ENCODE data around the gene SNX9. TPM values are rescaled to one million over a fixed set of nuclear protein-coding genes. Genes with fewer than 3 reads are reported as not detected.

Gene SNX9
- total and polyA plus RNA-seq, 2 of the 8 experiments (the other 6 are each of a cell fraction or from before 2014, with no cell fraction given) = 11.8 to 23.2 TPM

- Histone ChIP-seq H2AK5ac (ENCODE audit: low read depth, low read length) (no peak overlapping the region), H3K4me3 (ENCODE audit: extremely low read depth in 1 of 4, insufficient read depth in 2 of 4, low read depth in 3 of 4, low read length in 4 of 4) (no peak overlapping the region), H4K20me1 (replicated peaks in 1 of 2; ENCODE audit: control insufficient read depth in 1 of 2, insufficient read depth in 2 of 2, low read length in 2 of 2) (no peaks in the 10 kb centered on the region), H3K18ac (ENCODE audit: extremely low read depth, low read length) (no peak overlapping the region), H2BK5ac (ENCODE audit: low read depth, low read length) (no peak overlapping the region), H3K79me1 (ENCODE audit: low read depth, low read length) (no peaks in the 10 kb centered on the region), H4K5ac (ENCODE audit: insufficient read length, low read depth, low read length) (no peak overlapping the region), H3K27me3 (replicated peaks in 1 of 4; ENCODE audit: control insufficient read depth in 3 of 4, extremely low read depth in 1 of 4, insufficient read depth in 3 of 4, low read length in 3 of 4) (no peaks in the 10 kb centered on the region), H3K4ac (replicated peaks; ENCODE audit: insufficient read length, low read depth, low read length) (no peak overlapping the region), H2AFZ (ENCODE audit: low read length) (no peak overlapping the region), H2BK120ac (replicated peaks; ENCODE audit: low read depth, low read length) (no peak overlapping the region), H3K56ac (replicated peaks; ENCODE audit: insufficient read length, low read depth, low read length) (no peak overlapping the region), H4K8ac (ENCODE audit: extremely low read depth, insufficient read depth, low read length) (no peak overlapping the region), H2BK15ac (ENCODE audit: low read length) (no peak overlapping the region), H3K14ac (ENCODE audit: insufficient read length) (no peak overlapping the region), H3K23me2 (ENCODE audit: low read depth, low read length) (no peaks in the 10 kb centered on the region), H3K4me2 (ENCODE audit: insufficient read depth in 1 of 2, low read depth in 2 of 2, low read length in 2 of 2) (no peak overlapping the region), H3K27ac (ENCODE audit: low read depth, low read length) (no peak overlapping the region), H2BK12ac (ENCODE audit: low read depth, low read length) (no peak overlapping the region), H3K23ac (ENCODE audit: insufficient read length) (no peak overlapping the region), H3K9me3 (ENCODE audit: insufficient read depth in 2 of 2, low read depth in 1 of 2, low read length in 1 of 2) (no peaks in the 10 kb centered on the region), H3K79me2 (ENCODE audit: control insufficient read depth in 1 of 2, insufficient read depth in 2 of 2, low read length in 2 of 2) (no peaks in the 10 kb centered on the region), H4K91ac (replicated peaks; ENCODE audit: insufficient read length, low read length) (no peak overlapping the region), H2BK20ac (ENCODE audit: low read length) (no peak overlapping the region), H3K9ac (replicated peaks in 1 of 4; ENCODE audit: extremely low read depth in 1 of 4, low read depth in 3 of 4, low read length in 3 of 4) (no peak overlapping the region), H3K4me1 (replicated peaks in 1 of 4; ENCODE audit: control insufficient read depth in 3 of 4, insufficient read depth in 4 of 4, low read length in 3 of 4) (no peaks in the 10 kb centered on the region), H3K36me3 (ENCODE audit: control insufficient read depth in 2 of 4, insufficient read depth in 4 of 4, low read length in 3 of 4) (peaks cover 6 to 40% (median 25%) of the 10 kb centered on the region in 4 experiments)
- ChIA-PET CTCF (ENCODE audit: partially characterized antibody) (interaction anchor here (1.3 to 1.5 kb wide), 2 partner anchors 129 to 141 kb away, joined by 3 to 4 read pairs; no protein-coding TSS in a partner anchor), POLR2A (ENCODE audit: partially characterized antibody) (no interaction called here)
- 94% methylated on average over 16 of the region's 16 CpGs; no CpG with 5 or more reads in 1 of the 2 experiments for WGBS, 2 experiments (ENCODE audit: extremely low coverage in 1 of 2, insufficient coverage in 1 of 2, insufficient read length in 1 of 2, insufficient replicate concordance in 2 of 2, low coverage in 1 of 2, low lambda C conversion rate in 2 of 2, missing lambda C conversion rate in 1 of 2)
- FAIRE-seq (no peak), DNase-seq (ENCODE audit: low read depth in 1 of 2, low spot score in 2 of 2) (no peak)
- TF ChIP-seq ZNF274 (IDR thresholded peaks at IDR 0.05; ENCODE audit: borderline replicate concordance, extremely low read depth, low read length) = no peak
- no peak for TF ChIP-seq POLR2A (IDR thresholded peaks at IDR 0.05; ENCODE audit: control extremely low read depth in 1 of 2, low read depth in 2 of 2, low read length in 2 of 2)
- TF ChIP-seq KDM5A (IDR thresholded peaks at IDR 0.05; ENCODE audit: low read length) = no peak
- TF ChIP-seq KDM1A (IDR thresholded peaks at IDR 0.05; ENCODE audit: borderline replicate concordance, low read length) = no peak
- no peak for TF ChIP-seq EZH2 (IDR thresholded peaks at IDR 0.05; ENCODE audit: low read depth, low read length, severe bottlenecking)
- no peak for TF ChIP-seq NRF1 (IDR thresholded peaks at IDR 0.05; ENCODE audit: low read depth, low read length)
Measured at GRCh38 chr6:157943249-157943963, 120.4 kb downstream of the SNX9 start.

Measured in H1 (cell line).